GF-D8 (cell line): ENCODE data around the gene ZBTB4.
"Not testable (repeated sequence)": the region's sequence is repeated elsewhere in the genome, so short reads cannot be mapped to it uniquely, and the experiment has no call there.

Experiments used
- DNase-seq: peaks from one replicate; lab custom pipeline; 2025; lab: John Stamatoyannopoulos, UW

ZBTB4 gene

GRCh38 chr17:7495906-7496434, 16.5 kb upstream of the ZBTB4 start:
- no peak for DNase-seq

GRCh38 chr17:7493941-7494340, 14.5 kb upstream of the ZBTB4 start:
- no peak for DNase-seq

DNA sequence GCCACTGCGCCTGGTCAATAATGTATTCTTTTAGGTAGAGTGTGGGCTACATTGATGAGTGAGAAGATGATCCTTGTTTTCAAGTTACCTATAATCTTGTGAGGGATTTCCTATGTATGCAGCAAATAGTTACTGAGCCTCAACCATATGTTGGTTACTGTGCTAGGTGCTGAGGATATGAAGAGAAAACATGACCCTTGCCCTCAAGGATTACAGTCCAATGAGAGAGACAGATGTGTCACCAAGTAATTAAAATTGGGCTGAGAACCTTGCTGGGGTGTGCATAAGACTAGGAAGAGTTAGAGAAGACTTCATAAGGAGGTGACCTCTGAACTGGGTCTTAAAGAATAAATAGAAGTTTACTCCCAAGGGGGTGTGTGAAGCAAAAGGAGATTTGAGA, 12.2 kb upstream of the ZBTB4 start:
- no peak for DNase-seq

GRCh38 chr17:7490144-7490543, 10.7 kb upstream of the ZBTB4 start:
- DNase-seq: no peak

- DNase-seq: no peak
Observed at GRCh38 chr17:7486181-7486580, 6.8 kb upstream of the ZBTB4 start.

GRCh38 chr17:7484919-7485377, 5.5 kb upstream of the ZBTB4 start:
- DNase-seq: no peak

- peak; percentile 81 for DNase-seq
Observed at GRCh38 chr17:7484067-7484918, 4.9 kb upstream of the ZBTB4 start, which contains the start of gene POLR2A. TSS of gene POLR2A (plus strand) at chr17:7484366.

DNA sequence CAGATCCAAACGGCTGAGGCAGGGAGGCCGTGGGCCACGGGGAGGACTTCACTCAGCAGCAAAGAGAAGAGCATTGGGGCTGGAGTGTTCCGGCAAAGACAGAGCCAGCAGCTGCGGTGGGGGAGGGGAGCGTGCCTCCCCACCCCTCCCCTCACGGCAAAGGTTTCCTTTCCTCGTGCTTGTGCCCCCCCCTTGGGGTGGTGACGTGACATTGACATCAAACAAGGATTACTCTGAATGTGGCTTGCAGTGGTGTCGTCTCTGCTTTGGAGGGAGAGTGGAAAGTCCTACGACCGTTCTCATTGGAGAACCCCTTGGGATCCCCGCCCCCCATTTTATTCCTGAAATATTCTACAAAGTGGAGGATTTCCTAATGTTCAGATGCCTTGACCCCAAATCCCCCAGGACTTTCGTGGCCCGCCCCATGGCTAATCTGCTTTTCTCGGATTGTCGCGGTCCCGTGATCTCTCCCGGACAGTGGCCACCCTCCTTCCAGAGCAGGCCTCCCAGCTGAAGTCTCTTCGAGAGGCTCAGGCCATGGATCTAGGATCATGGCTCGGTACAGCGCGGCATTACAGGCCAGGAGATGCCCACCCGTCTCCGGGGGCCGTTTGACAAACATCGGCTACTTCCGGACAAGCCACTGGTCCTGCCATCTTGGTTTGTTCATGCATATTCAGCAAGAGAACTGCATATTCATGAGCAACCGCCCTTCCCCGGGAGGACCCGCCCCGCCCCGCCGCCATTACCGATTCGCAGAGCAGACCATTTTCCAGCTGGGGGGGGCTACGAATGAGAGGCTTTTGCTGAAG, 4.0 kb upstream of the ZBTB4 start:
- peak; percentile 64 for DNase-seq

- not testable (repeated sequence) for DNase-seq
Observed at GRCh38 chr17:7482742-7483088, 3.3 kb upstream of the ZBTB4 start.

- DNase-seq: not testable (repeated sequence)
Observed at GRCh38 chr17:7481842-7482741, 2.7 kb upstream of the ZBTB4 start.

DNA sequence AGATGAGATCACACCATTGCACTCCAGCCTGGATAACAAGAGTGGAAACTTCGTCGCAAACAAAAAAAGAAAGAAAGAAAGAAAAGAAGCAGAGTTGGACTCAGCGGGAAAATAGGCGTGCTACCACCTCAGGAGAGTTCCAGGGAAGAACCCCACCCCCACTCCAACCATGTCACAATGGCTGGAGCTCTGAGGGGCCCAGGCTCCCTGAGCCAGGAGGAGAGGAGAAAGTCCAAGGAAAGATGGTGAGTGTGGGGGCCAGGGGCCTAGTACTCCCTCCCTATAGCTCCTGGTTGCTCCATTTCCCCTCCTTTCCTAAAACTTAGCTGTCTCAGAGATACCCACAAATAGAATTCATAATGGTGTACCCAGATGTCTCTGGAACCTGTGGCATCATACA, 1.8 kb upstream of the ZBTB4 start, which contains the start of gene SLC35G6:
Gene SLC35G6, plus strand, starts transcription at position 172 of the 400 bp plus-strand sequence. Its CDS starts 71 bp downstream, at position 243.
- DNase-seq: not testable (repeated sequence)

GRCh38 chr17:7480089-7480384, 606 bp upstream of the ZBTB4 start:
- DNase-seq: no peak

DNA sequence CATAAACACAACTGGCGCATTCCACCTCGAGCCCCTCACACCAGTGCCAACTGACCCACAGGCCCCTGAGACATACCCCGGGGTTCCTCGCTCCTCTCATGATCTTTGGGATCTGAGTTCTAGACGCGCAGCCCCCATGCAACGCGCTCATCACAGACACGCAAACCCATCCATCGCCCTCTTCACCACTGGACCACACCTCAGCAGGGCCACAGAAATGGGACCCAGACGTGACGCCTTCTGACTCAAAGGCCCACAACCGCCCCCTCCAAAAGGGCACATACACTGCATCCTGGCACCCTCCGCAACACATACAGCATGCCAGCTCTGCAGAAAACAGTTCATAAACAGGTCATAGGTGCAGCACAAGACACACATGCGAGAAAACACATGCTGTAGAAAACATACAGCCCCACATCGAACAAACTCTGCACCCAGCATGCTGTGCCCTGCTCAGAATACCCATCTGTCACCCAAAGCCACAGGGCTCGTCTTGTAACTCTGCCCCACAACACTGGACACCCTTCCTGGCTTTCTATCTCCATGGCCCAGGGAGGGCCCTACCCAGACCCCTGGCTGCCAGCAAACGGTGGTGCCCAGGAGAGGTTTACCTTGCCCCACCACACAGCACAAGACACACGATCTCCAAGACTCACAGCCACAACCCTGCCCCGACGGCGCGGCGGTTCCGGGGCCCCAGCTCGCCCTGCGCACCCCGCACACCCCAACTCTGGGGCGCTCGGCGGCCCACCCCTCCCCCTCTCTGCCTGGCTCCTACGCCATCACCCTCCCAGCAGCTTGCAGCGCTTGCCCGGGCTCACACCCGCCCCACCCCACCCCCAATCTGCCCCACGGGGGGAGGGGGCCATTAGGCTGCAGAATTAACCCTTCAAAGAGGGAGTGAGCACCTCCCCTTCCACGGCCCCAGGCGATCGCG, 887 bp downstream of the ZBTB4 start:
- DNase-seq: no peak

DNA sequence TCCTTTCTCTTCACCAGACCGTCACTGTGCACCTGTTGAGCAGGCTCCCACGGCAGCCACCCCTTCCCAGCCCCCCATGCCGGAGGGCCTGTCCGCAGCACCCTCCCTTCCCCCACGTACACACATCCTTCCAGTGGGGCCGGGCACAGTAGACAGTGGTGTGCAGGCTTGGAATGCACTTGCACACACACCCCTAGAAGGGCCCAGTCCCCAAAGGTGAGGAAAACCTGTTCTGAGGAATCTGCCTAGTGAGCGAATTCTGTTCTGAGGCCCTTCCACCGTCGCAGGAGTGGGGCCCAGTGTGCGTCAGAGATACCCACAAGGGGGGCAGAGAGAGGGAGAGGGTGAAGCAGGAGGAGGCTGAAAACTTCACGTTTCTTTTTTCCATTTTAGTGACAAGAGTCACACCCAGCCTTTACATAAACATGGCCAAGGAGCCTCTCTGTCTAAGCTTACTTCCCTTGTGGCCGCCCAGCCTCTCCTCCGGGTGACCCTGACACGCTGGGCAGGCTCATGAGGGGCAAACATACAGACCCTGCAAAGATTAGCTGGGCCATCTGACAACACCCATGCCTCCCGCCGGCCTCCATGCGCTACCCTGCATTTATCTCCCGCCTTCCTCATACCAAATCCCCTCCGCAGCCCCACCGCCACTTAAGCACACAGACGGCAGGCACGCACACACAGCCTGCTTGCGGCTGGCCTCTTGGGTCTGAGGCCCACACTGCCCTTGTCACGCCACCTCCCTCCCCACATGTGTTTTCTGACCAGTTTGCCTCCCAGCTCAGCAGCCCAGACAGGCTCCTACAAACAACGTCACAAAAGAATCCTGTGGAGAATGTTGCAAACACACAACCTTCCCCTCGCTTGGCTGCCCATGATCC, 1.8 kb downstream of the ZBTB4 start:
- DNase-seq: no peak

GRCh38 chr17:7476951-7477350, 2.5 kb downstream of the ZBTB4 start:
- no peak for DNase-seq

DNA sequence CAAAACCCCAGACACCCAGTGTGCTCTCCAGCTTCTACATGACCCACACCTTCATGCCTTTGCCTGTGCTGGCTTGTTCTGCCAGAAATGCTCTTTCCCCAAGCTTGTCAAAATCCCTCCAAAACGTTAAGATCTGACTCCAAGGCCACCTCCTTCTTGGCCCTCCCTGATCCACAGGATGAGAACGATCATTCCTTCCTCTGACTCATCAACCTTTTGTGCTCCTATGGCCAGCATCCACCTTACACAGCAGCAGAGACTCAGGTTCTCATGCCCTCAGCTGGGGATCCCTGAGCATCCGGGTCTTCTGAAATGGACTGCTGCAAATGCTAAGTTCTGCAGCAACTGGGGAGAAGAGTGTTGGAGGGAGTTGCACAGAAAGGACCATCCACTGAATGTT, 2.9 kb downstream of the ZBTB4 start:
- no peak for DNase-seq

- no peak for DNase-seq
Observed at GRCh38 chr17:7475764-7476422, 3.5 kb downstream of the ZBTB4 start.

DNA sequence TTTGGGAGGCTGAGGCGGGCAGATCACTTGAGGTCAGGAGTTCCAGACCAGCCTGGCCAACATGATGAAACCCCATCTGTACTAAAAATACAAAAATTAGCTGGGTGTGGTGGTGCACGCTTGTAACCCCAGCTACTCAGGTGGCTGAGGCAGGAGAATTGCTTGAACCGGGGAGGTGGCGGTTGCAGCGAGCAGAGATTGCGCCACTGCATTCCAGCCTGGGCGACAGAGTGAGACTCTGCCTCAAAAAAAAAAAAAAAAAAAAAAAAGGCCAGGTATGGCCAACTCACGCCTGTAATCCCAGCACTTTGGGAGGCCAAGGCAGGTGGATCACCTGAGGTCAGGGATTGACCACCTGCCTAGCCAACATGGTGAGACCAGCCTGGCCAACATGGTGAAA, 4.7 kb downstream of the ZBTB4 start:
- not testable (repeated sequence) for DNase-seq

- DNase-seq: no peak
Observed at GRCh38 chr17:7471729-7472128, 7.7 kb downstream of the ZBTB4 start.
